ENCODE results near the gene LTA.

The LTA gene

GRCh38 chr6:31592396-31592771 lies 20.3 kb downstream of the LTA start:
- no peak overlapping the region for H3K27ac ChIP-seq
- ChIA-PET POLR2A (ENCODE audit: low non-redundant PET) (no interaction called here), CTCF (interaction anchor here (0.7 kb wide), 1 partner anchor 149 kb away, joined by 3 read pairs; no protein-coding TSS in a partner anchor)
- TF ChIP-seq CTCF (conservative IDR thresholded peaks at IDR 0.05; ENCODE audit: low read depth), result no peak
- no peak for DNase-seq (ENCODE audit: low spot score)

- H3K27ac ChIP-seq, result no peak overlapping the region
- ChIA-PET POLR2A (ENCODE audit: low non-redundant PET) (no interaction called here), CTCF (interaction anchor here (0.7 to 7.3 kb wide), 7 partner anchors 13 to 180 kb away, joined by 3 to 96 read pairs (median 3); partner anchors contain the start of genes ATP6V1G2 and NFKBIL1)
- DNase-seq (ENCODE audit: low spot score), result peak; percentile 34
- peak; percentile 43 for TF ChIP-seq CTCF (conservative IDR thresholded peaks at IDR 0.05; ENCODE audit: low read depth)
Measured at GRCh38 chr6:31597006-31597405, 24.9 kb downstream of the LTA start.

- CTCF ChIA-PET, result no interaction called here
- POLR2A ChIA-PET (ENCODE audit: low non-redundant PET), result no interaction called here
- H3K27ac ChIP-seq, result no peak overlapping the region
- TF ChIP-seq CTCF (conservative IDR thresholded peaks at IDR 0.05; ENCODE audit: low read depth), result no peak
- DNase-seq (ENCODE audit: low spot score), result no peak
Measured at GRCh38 chr6:31607317-31607716, 35.2 kb downstream of the LTA start.

- no peak for DNase-seq (ENCODE audit: low spot score)
- POLR2A ChIA-PET (ENCODE audit: low non-redundant PET), result no interaction called here
- CTCF ChIA-PET, result interaction anchor here (0.8 kb wide), 1 partner anchor 30 kb away, joined by 3 read pairs; no protein-coding TSS in a partner anchor
- no peak for TF ChIP-seq CTCF (conservative IDR thresholded peaks at IDR 0.05; ENCODE audit: low read depth)
- no peak overlapping the region for H3K27ac ChIP-seq
Measured at GRCh38 chr6:31609519-31610406, 37.7 kb downstream of the LTA start.

GRCh38 chr6:31610968-31611367 lies 38.9 kb downstream of the LTA start:
- DNase-seq (ENCODE audit: low spot score), result no peak
- TF ChIP-seq CTCF (conservative IDR thresholded peaks at IDR 0.05; ENCODE audit: low read depth), result no peak
- ChIA-PET POLR2A (ENCODE audit: low non-redundant PET) (no interaction called here), CTCF (interaction anchor here (1.0 kb wide), 1 partner anchor 13 kb away, joined by 5 read pairs; no protein-coding TSS in a partner anchor)
- no peak overlapping the region for H3K27ac ChIP-seq

- ChIA-PET CTCF (no interaction called here), POLR2A (ENCODE audit: low non-redundant PET) (no interaction called here)
- no peak overlapping the region for H3K27ac ChIP-seq
Measured at GRCh38 chr6:31614075-31614619, 42.1 kb downstream of the LTA start.

More at GRCh38 chr6:31614075-31614619, 42.1 kb downstream of the LTA start:
- DNase-seq (ENCODE audit: low spot score), result no peak
- TF ChIP-seq CTCF (conservative IDR thresholded peaks at IDR 0.05; ENCODE audit: low read depth), result no peak
